GM21576 (cell line): ENCODE measurements around the gene MPZL1.
A peak's percentile ranks its signal among the peaks of the same experiment; 100 is the strongest.

Experiments used
- ATAC-seq: cut with Tn5 transposase; IDR thresholded peaks from one replicate; pipeline ENCODE4 v1.9.1; 2021; ENCODE audit warnings: mild to moderate bottlenecking, moderate library complexity; ENCODE audit not compliant: unreplicated experiment

MPZL1 gene

GRCh38 chr1:167695147-167695546, 26.6 kb upstream of the MPZL1 start:
- ATAC-seq, result no peak

- ATAC-seq, result no peak
Measured at GRCh38 chr1:167695756-167696561, 25.8 kb upstream of the MPZL1 start.

- ATAC-seq, result no peak
Measured at GRCh38 chr1:167697667-167698141, 24.1 kb upstream of the MPZL1 start.

GRCh38 chr1:167698313-167698712, 23.5 kb upstream of the MPZL1 start:
- ATAC-seq, result no peak

- ATAC-seq, result no peak
Measured at GRCh38 chr1:167701510-167701909, 20.3 kb upstream of the MPZL1 start.

- no peak for ATAC-seq
Measured at GRCh38 chr1:167703557-167703956, 18.2 kb upstream of the MPZL1 start.

GRCh38 chr1:167704715-167705114, 17.1 kb upstream of the MPZL1 start:
- ATAC-seq, result no peak

- no peak for ATAC-seq
Measured at GRCh38 chr1:167705250-167705649, 16.5 kb upstream of the MPZL1 start.

GRCh38 chr1:167706363-167706762, 15.4 kb upstream of the MPZL1 start:
- no peak for ATAC-seq

- peak; percentile 44 for ATAC-seq
Measured at GRCh38 chr1:167706931-167707877, 14.6 kb upstream of the MPZL1 start.

- ATAC-seq, result no peak
Measured at GRCh38 chr1:167707942-167708341, 13.8 kb upstream of the MPZL1 start.

- no peak for ATAC-seq
Measured at GRCh38 chr1:167708940-167709389, 12.8 kb upstream of the MPZL1 start.

GRCh38 chr1:167710836-167711235, 10.9 kb upstream of the MPZL1 start:
- no peak for ATAC-seq

- no peak for ATAC-seq
Measured at GRCh38 chr1:167711797-167712196, 10.0 kb upstream of the MPZL1 start.

- ATAC-seq, result no peak
Measured at GRCh38 chr1:167713330-167714081, 8.3 kb upstream of the MPZL1 start.

- peak; percentile 44 for ATAC-seq
Measured at GRCh38 chr1:167714098-167714438, 7.7 kb upstream of the MPZL1 start.

GRCh38 chr1:167714439-167715156, 7.2 kb upstream of the MPZL1 start:
- ATAC-seq, result peak; percentile 41

- ATAC-seq, result peak; percentile 40
Measured at GRCh38 chr1:167715157-167715999, 6.4 kb upstream of the MPZL1 start.

- no peak for ATAC-seq
Measured at GRCh38 chr1:167716000-167716271, 5.8 kb upstream of the MPZL1 start.

GRCh38 chr1:167717351-167717750, 4.4 kb upstream of the MPZL1 start:
- ATAC-seq, result no peak
